Measurements from ENCODE around the gene HDAC4. TPM values are rescaled to one million over a fixed set of nuclear protein-coding genes. Genes with fewer than 3 reads are reported as not detected.
"Not testable (repeated sequence)": the region's sequence is repeated elsewhere in the genome, so short reads cannot be mapped to it uniquely, and the experiment has no call there.

Gene HDAC4
- total and polyA plus RNA-seq, 9 donors, result 7.0 to 74.0 (median 46.3) TPM

DNA sequence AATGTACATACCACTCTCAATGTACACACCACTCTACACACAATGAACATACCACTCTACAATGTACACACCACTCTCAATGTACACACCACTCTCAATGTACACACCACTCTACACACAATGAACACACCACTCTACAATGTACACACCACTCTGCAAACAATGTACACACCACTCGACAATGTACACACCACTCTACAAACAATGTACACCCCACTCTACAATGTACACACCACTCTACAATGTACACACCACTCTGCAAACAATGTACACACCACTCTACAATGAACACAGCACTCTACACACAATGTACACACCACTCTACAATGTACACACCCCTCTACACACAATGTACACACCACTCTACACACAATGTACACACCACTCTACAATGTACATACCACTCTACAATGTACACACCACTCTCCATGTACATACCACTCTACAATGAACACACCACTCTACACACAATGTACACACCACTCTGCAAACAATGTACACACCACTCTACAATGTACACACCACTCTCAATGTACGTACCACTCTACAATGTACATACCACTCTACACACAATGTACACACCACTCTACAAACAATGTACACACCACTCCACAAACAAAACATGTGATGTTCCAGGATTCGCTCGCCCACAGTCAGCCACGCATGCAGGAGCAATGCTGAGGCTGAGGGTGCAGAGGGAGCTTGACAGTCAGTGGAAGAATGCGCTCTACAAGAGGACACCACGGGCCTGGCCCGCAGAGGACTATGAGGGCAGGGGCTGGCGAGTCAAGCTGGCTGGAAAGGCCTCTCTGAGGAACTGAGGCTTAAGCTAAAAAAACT is 118.2 kb downstream of the HDAC4 start:
- no peak for TF ChIP-seq EP300 (IDR thresholded peaks at IDR 0.05)
- TF ChIP-seq, protein P1, sequence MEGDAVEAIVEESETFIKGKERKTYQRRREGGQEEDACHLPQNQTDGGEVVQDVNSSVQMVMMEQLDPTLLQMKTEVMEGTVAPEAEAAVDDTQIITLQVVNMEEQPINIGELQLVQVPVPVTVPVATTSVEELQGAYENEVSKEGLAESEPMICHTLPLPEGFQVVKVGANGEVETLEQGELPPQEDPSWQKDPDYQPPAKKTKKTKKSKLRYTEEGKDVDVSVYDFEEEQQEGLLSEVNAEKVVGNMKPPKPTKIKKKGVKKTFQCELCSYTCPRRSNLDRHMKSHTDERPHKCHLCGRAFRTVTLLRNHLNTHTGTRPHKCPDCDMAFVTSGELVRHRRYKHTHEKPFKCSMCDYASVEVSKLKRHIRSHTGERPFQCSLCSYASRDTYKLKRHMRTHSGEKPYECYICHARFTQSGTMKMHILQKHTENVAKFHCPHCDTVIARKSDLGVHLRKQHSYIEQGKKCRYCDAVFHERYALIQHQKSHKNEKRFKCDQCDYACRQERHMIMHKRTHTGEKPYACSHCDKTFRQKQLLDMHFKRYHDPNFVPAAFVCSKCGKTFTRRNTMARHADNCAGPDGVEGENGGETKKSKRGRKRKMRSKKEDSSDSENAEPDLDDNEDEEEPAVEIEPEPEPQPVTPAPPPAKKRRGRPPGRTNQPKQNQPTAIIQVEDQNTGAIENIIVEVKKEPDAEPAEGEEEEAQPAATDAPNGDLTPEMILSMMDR (IDR thresholded peaks at IDR 0.05), result no peak
- no peaks in the 10 kb centered on the region for H3K27me3 ChIP-seq
- DNase-seq, result no peak
- H3K4me3 ChIP-seq, result no peak overlapping the region
- H3K36me3 ChIP-seq, result no peaks in the 10 kb centered on the region
- intact Hi-C loops (cut with DNase I), result no loop called here
- peaks cover 18% of the 10 kb centered on the region for H3K4me1 ChIP-seq (ENCODE audit: insufficient read depth)
- no peak overlapping the region for H3K27ac ChIP-seq
- 96 to 97% (median 96%) methylated on average over 9 of the region's 9 CpGs for WGBS, 3 donors
- no peaks in the 10 kb centered on the region for H3K9me3 ChIP-seq

DNA sequence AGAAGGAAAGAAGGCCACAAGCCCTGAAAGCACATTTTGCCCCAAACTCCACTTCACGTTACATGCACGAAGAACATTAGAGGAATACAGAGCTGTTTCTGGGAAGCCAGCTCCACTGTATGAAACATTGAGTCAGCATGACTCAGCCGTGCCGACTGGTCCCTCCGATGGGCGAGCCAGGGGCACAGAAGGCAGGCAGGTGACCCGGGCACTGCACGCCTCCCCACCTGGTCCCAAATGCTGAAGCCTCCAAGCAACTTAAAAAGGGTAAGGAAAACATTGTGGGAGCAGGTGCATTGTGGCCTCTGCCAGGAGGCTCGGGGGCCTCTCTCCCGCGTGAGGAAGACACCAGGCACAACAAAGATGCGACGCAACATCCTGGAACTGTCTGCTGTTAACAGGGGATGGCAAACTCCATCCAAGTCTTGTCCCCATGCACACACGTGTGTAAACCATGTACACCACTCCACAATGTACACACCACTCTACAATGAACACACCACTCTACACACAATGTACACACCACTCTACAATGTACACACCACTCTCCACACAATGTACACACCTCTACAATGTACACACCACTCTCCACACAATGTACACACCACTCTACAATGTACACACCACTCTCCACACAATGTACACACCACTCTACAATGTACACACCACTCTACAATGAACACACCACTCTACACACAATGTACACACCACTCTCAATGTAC is 120.4 kb downstream of the HDAC4 start:
- H3K27me3 ChIP-seq; H3K27ac ChIP-seq; H3K9me3 ChIP-seq; H3K36me3 ChIP-seq; intact Hi-C loops (cut with DNase I); H3K4me3 ChIP-seq: not testable (repeated sequence)
- H3K4me1 ChIP-seq (ENCODE audit: insufficient read depth), result peaks cover 17% of the 10 kb centered on the region
- WGBS, 3 donors, result 78 to 86% (median 84%) methylated on average over 14 of the region's 14 CpGs
- peak in 1 of 5 donors; percentile 8 for DNase-seq

DNA sequence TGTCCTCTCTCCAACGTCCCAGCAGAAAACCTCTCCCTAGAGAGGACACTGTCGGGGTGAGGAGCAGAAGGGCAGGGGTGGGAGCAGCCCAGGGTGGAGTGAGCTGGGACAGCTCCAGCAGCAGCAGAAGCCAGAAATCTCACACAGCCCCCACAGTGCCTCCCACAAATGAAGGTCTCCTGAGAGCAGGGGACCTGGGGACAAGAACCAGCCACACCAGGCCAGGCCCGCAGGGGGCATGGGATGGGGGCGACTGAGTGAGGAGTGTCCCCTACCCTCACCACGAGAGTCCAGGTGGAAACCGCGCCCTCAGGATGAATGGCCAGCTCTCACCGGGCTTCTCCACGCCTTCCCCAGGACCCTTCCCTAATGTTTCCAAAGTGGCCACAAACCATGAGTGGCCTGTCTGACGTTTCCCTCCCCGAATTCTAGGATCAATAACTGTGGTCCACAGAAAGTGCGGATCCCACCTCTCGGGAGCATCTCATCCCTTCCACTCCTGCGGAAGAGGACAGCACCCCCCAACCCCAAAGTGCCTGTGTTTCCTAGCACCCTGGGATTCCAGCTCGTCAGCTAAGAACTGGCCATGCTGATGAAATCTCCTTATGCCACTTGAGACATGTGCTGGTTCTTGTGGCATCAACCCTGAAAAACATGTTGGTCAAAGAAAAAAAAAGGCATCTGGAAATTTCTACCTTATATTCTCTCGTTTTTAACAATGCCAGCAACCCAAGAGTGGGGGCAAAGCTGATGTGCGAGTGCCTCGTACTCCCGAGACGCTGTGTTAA is 121.1 kb downstream of the HDAC4 start:
- H3K4me1 ChIP-seq (ENCODE audit: insufficient read depth), result peaks cover 12% of the 10 kb centered on the region
- 88 to 89% (median 89%) methylated on average over 20 of the region's 20 CpGs for WGBS, 3 donors
- H3K36me3 ChIP-seq, result no peaks in the 10 kb centered on the region

DNA sequence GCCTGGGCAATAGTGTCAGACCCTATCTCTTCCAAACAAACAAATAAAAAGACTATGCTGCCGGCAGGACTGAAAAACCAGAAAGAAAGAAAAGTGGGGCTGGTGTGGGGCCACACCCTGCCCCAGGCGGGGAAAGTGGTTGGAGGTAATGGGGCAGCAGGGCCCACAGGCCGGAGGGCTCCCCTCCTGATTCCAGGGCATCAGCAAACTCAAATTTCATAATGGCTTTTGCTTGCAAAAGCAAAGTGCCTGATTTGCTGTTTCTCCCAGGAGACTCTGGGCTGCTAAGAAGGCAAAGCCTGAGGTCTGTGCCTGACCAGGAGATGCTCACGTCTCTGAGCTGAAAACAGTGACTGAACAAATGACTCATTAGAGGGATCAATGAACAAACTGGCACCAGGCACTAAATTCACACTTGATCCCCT is 121.9 kb downstream of the HDAC4 start:
- Histone ChIP-seq H3K36me3 (no peaks in the 10 kb centered on the region), H3K27ac (no peak overlapping the region), H3K4me1 (ENCODE audit: insufficient read depth) (peaks cover 12% of the 10 kb centered on the region), H3K4me3 (no peak overlapping the region), H3K27me3 (no peaks in the 10 kb centered on the region), H3K9me3 (no peaks in the 10 kb centered on the region)
- TF ChIP-seq EP300 (IDR thresholded peaks at IDR 0.05) (no peak), POLR2A (IDR thresholded peaks at IDR 0.05) (no peak)
- TF ChIP-seq, protein P1 (IDR thresholded peaks at IDR 0.05), result no peak
- intact Hi-C loops (cut with DNase I), result no loop called here
- DNase-seq, result peak in 1 of 5 donors; percentile 15
- WGBS, 3 donors, result 80 to 87% (median 84%) methylated on average over 4 of the region's 4 CpGs

More for the DNA sequence above, 121.1 kb downstream of the HDAC4 start:
- Histone ChIP-seq H3K27me3 (no peaks in the 10 kb centered on the region), H3K9me3 (no peaks in the 10 kb centered on the region), H3K4me3 (no peak overlapping the region), H3K27ac (no peak overlapping the region)
- TF ChIP-seq POLR2A (IDR thresholded peaks at IDR 0.05) (no peak), EP300 (IDR thresholded peaks at IDR 0.05) (no peak)
- TF ChIP-seq, protein P1 (IDR thresholded peaks at IDR 0.05), result no peak
- intact Hi-C loops (cut with DNase I), result no loop called here
- peak in 4 of 5 donors; percentile 8 to 24 (median 17) for DNase-seq
